Measurements from ENCODE around the gene SMG9.

Gene SMG9

GRCh38 chr19:43721469-43722048 lies 33.2 kb downstream of the SMG9 start:
- DNase-seq (ENCODE audit: low spot score): peak; percentile 30

GRCh38 chr19:43720936-43721335 lies 33.8 kb downstream of the SMG9 start:
- DNase-seq (ENCODE audit: low spot score): no peak

GRCh38 chr19:43719918-43720317 lies 34.8 kb downstream of the SMG9 start:
- DNase-seq (ENCODE audit: low spot score): no peak

DNA sequence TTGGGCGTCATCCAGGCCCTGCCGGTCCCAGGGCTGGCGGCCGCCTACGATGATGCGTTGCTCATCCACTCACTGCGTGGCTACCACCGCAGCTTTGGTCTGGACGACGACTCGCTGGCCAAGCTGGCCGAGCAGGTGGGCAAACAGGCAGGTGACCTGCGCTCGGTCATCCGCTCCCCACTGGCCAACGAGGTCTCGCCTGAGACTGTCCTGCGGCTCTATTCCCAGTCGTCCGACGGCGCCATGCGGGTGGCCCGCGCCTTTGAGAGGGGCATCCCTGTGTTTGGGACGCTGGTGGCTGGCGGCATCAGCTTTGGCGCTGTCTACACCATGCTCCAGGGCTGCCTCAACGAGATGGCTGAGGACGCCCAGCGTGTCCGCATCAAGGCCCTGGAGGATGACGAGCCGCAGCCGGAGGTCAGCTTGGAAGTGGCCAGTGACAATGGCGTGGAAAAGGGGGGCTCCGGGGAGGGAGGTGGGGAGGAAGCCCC lies 35.3 kb downstream of the SMG9 start:
- DNase-seq (ENCODE audit: low spot score): no peak

- no peak for DNase-seq (ENCODE audit: low spot score)
These were observed 36.0 kb downstream of the SMG9 start for GRCh38 chr19:43718627-43719377.

GRCh38 chr19:43715776-43716175 lies 39.0 kb downstream of the SMG9 start, which contains the start of gene IRGC:
Gene IRGC, plus strand, starts transcription at chr19:43716076. Its CDS starts 2,483 bp downstream, at chr19:43718559.
- no peak for DNase-seq (ENCODE audit: low spot score)

GRCh38 chr19:43713208-43713607 lies 41.6 kb downstream of the SMG9 start:
- DNase-seq (ENCODE audit: low spot score): no peak

- peak; percentile 35 for DNase-seq (ENCODE audit: low spot score)
These were observed 42.9 kb downstream of the SMG9 start for GRCh38 chr19:43711751-43712355.

GRCh38 chr19:43708716-43709115 lies 46.0 kb downstream of the SMG9 start:
- no peak for DNase-seq (ENCODE audit: low spot score)

DNA sequence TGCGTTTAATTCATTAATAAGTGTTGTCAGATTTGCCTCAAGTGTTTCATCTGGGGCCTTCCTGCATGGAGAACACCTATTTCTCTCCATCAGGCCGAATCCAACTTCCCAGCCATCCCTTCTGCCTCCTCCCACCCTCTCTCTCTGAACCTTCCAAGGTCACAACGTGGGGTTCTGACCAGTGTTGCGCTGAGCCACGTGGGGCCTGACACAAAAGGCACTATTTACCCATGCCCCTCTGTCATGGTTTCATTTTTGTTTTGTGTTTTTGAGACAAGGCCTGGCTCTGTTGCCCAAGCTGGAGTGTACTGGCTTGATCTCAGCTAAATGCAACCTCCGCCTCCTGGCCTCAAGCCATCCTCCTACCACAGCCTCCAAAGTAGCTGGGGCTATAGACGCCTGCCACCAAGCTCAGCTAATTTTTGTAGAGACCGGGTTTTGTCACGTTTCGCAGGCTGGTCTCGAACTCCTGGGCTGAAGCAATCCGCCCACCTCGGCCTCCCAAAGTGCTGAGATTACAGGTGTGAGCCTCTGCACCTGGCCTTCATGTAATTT lies 47.5 kb downstream of the SMG9 start:
- no peak for DNase-seq (ENCODE audit: low spot score)

- DNase-seq (ENCODE audit: low spot score): no peak
These were observed 49.0 kb downstream of the SMG9 start for GRCh38 chr19:43705729-43706128.

GRCh38 chr19:43704002-43704705 lies 50.6 kb downstream of the SMG9 start:
- no peak for DNase-seq (ENCODE audit: low spot score)

DNA sequence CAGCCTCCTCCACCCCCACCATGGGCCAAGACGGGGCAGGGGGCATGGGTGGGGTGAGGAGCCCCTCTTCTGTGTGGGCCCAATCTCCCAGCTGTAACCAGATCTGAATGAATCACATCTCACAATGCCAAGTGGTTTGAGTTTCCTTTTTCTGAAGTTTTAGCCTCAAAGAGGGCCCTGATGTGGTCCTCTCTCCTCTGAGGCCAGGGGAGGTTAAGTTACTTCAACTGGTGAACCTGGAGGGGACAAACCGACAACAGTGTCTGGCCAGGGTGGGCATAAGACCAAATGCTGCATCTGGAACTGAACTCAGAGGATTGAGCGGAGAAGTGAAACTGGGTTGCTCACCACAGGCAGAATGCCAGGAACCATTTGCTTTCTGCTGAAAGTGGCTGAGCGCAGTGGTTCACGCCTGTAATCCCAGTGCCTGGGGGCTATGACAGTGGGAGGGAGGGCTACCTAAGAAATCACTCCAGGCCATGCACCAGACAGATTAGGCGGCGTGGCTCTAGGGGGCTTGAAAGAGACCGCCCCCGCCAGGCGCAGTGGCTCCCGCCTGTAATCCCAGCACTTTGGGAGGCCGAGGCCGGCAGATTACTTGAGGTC lies 54.3 kb downstream of the SMG9 start:
- DNase-seq (ENCODE audit: low spot score): no peak

DNA sequence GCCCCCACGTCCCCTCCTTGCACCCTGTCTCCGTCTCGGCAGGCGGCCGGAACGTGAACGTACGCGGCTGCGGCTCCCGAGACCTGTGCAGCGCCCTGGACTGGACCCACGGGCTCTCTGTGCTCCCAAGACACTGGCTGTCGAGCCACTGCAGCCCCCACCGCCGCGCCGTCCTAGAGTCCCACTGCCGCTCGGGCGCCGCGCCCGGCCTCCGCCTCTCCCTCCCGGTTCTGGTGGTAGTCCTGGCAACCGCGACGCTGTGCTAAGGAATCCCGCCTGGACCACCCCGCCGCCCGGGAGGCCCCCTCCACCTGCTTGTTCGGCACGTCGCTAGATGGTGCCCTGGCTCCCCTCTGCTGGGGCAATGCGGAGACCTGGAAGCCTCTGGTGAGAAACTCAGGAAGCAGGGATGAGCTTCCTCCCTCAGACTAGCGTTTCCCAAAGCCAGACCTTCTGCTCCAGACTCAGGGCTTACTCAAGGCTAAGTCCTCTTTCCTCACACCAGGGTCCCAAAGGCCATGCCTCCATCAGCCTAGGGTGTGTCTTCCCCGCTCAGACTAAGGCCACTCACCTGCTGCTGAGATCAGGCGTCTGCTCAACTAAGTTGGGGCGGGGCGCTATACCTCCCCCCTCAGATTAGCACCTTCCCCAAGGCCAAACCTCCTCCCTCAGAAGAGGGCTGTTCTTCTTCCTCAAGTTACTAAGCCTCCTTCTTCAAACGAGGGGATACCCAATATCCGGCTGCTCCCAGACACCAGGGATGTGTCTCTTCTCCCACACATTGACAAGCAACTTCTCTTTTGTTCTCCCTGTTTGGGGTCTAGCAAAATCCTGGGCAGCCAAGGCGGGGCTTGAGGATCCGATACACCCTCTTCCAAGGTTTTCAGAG lies 55.0 kb downstream of the SMG9 start:
- no peak for DNase-seq (ENCODE audit: low spot score)

DNA sequence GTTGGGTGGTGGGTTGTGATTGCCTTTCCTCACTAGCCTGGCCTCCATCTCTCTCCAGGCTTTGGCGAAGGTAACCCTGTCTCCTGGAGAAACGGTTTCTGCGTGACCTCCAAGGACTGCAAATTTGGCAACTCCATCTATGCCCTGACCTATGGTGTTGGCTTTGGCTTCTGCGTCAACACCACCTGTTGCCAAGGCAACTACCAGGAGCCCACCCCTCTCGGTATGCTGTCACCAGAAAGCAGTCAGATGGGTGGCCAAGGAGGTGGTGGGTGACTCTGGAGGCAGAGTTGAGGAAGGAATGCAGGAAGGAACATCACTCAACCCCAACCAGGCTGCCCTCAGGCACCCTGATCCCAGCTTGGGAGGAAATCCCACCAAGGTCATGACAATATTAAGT lies 57.5 kb downstream of the SMG9 start:
- no peak for DNase-seq (ENCODE audit: low spot score)

DNA sequence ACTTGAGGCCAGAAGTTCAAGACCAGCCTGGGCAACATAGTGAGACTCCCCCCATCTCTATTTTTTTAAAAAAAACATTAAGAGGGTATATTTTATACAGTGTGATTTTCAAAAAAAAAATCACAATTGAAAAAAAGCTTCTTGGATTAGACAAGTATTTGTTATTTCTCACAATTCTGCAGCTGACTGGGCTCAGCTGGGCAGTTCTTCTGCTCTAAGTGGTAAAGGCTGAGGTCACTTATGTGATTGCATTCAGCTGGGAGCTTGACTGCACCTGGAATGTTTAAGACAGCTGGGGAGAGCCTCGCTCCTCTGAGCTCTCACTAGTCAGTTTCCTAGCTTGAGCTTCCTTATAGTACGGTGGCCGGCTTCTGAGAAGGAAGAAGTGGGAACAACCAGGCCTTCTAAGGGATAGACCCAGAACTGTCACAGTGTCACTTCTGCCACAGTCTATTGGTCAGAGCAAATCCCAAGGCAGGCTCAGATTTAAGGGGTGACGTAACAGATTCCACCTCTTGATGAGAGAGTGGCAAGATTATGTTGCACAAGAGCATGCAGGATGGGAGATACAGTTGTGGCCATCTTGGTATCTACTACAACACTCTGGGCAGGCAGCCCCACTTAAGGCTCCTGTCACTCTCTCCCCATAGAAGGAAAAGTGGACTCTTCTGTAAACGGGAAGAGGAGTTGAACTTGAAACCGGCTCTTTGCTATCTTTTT lies 58.6 kb downstream of the SMG9 start:
- no peak for DNase-seq (ENCODE audit: low spot score)

DNA sequence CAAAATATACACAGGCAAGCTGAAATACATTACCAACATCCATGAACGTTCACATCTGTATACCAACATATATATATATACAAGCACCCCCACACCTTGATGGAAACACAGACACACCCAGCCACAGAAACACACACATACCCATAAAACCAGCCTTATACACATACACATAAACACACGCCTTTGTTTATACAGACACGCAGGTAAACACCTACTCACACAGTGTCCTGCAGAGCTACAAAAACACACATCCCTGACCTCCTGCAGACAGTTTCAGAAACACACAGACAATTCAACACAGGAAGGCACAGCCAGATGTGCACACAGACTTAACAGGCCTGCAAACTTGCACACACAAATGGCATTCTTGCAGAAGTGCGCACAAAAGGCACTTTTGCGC lies 60.2 kb downstream of the SMG9 start:
- DNase-seq (ENCODE audit: low spot score): no peak

- no peak for DNase-seq (ENCODE audit: low spot score)
These were observed 61.9 kb downstream of the SMG9 start for GRCh38 chr19:43692877-43693276.

- no peak for DNase-seq (ENCODE audit: low spot score)
These were observed 62.4 kb downstream of the SMG9 start for GRCh38 chr19:43692385-43692784.

- no peak for DNase-seq (ENCODE audit: low spot score)
These were observed 63.0 kb downstream of the SMG9 start for GRCh38 chr19:43691755-43692154.
